PFSK-1 (cell line): Measurements from ENCODE around the gene RUNX1.

Source experiments
- FOXP2 ChIP-seq: optimal IDR thresholded peaks from 2 replicates; pipeline ENCODE3; 2011; ENCODE audit warnings: borderline replicate concordance, control low read depth, inconsistent platforms; ENCODE audit not compliant: insufficient read depth; ENCODE audit errors: extremely low read length, extremely low read depth
- POLR2AphosphoS5 ChIP-seq: IDR thresholded peaks from 2 replicates; pipeline ENCODE4 v1.6.1; 2012; ENCODE audit warnings: low read depth, mild to moderate bottlenecking, control low read depth, low read length, moderate library complexity
- REST ChIP-seq, 2 experiments: IDR thresholded peaks; 2 replicates each; pipeline versions ENCODE4 v1.6.1 to v1.8.0; 2011 to 2012; ENCODE audit warnings: low read depth in 2 of 2, low read length in 2 of 2, control low read depth in 1 of 2, inconsistent platforms in 1 of 2, mild to moderate bottlenecking in 1 of 2, moderate library complexity in 1 of 2; ENCODE audit not compliant: insufficient read depth in 1 of 2
- SIN3A ChIP-seq: IDR thresholded peaks from 2 replicates; pipeline ENCODE4 v1.6.1; 2012; ENCODE audit warnings: mild to moderate bottlenecking, low read length, moderate library complexity, borderline replicate concordance; ENCODE audit not compliant: insufficient read depth
- TAF1 ChIP-seq: IDR thresholded peaks from 2 replicates; pipeline ENCODE4 v1.6.1; 2012; ENCODE audit warnings: low read length, control low read depth, borderline replicate concordance; ENCODE audit not compliant: insufficient read depth

- TF ChIP-seq POLR2AphosphoS5 (no peak), TAF1 (no peak), REST (IDR thresholded peaks at IDR 0.05; ENCODE audit: insufficient read depth in 1 of 2, low read depth in 2 of 2, low read length in 2 of 2) (no peak), SIN3A (no peak), FOXP2 (no peak)
Observed at GRCh38 chr21:34835526-34835925, 213.6 kb downstream of the RUNX1 start.
